ENCODE results near the gene MTMR3. TPM values are rescaled to one million over a fixed set of nuclear protein-coding genes. Genes with fewer than 3 reads are reported as not detected.

The MTMR3 gene
- total and polyA plus RNA-seq, 5 donors: 9.5 to 38.0 (median 30.7) TPM

DNA sequence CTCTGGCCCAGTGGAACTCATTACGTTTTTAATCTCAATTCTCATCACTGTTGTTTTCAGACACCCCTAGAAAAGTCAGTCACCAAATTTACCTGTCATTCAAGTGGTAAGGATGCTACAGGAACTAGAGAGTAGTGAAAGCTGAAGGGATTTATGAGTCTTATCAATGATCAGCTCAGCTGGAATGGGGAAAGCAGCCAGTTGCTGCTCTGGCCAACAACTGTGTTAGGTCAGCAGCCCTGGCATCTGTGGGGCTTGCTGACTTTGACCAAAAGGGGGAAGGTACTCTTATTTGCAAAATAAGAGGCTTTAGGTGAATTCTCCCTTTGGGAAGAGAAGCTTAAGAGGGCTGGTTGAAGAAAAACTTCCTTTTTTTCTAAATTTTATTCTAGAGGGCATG is 121.1 kb downstream of the MTMR3 start:
- DNase-seq (peak in 2 of 3 donors; percentile 49 to 55), ATAC-seq (peak in 1 of 2 donors; percentile 30)
- H3K9me3 ChIP-seq (ENCODE audit: control insufficient read depth, low read length): no peaks in the 10 kb centered on the region
- intact Hi-C loops (cut with DNase I): loop anchor here in 2 of 4 donors (10.0 kb wide), 2 partner anchors 239 to 369 kb away; partner anchors contain the start of genes UQCR10 (in 1 of the 2) and ZMAT5 (in 1 of the 2)
- H3K4me1 ChIP-seq (ENCODE audit: control insufficient read depth, insufficient read depth, low read length): no peaks in the 10 kb centered on the region
- H3K27ac ChIP-seq (ENCODE audit: low read length): no peak overlapping the region
- H3K4me3 ChIP-seq (ENCODE audit: low read length): no peak overlapping the region
- 58% methylated on average over 1 of the region's 1 CpG for WGBS
- no peaks in the 10 kb centered on the region for H3K27me3 ChIP-seq (ENCODE audit: control insufficient read depth, insufficient read depth)

DNA sequence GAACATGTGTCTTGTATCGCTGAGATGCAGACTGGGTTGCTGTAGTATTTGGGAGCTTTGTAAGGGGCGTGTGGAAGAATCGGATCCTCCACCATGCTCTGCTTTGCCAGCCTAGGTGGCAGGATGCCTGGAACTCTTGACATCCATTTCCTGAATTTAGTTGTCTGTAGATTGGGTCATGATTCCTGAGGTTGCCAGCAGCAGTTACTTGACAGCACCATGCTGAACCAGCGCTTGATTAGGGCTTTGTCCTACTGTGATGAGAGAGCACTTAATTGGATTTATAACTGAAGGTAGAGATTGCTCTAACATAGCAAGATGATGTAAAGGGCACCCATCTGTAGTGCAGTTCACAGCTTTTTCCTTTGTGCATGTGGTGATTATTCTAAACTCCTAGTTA is 121.7 kb downstream of the MTMR3 start:
- intact Hi-C loops (cut with DNase I): loop anchor here in 2 of 4 donors (5.0 to 10.0 kb wide), 3 partner anchors 240 to 370 kb away; partner anchors contain the start of genes UQCR10 (in 1 of the 2) and ZMAT5 (in 1 of the 2)
- ATAC-seq (peak; percentile 51 to 53), DNase-seq (peak in 1 of 3 donors; percentile 45)
- H3K9me3 ChIP-seq (ENCODE audit: control insufficient read depth, low read length): no peaks in the 10 kb centered on the region
- 44% methylated on average over 4 of the region's 4 CpGs for WGBS
- no peaks in the 10 kb centered on the region for H3K4me1 ChIP-seq (ENCODE audit: control insufficient read depth, insufficient read depth, low read length)
- no peaks in the 10 kb centered on the region for H3K27me3 ChIP-seq (ENCODE audit: control insufficient read depth, insufficient read depth)
- no peak overlapping the region for H3K4me3 ChIP-seq (ENCODE audit: low read length)
- H3K27ac ChIP-seq (ENCODE audit: low read length): no peak overlapping the region

DNA sequence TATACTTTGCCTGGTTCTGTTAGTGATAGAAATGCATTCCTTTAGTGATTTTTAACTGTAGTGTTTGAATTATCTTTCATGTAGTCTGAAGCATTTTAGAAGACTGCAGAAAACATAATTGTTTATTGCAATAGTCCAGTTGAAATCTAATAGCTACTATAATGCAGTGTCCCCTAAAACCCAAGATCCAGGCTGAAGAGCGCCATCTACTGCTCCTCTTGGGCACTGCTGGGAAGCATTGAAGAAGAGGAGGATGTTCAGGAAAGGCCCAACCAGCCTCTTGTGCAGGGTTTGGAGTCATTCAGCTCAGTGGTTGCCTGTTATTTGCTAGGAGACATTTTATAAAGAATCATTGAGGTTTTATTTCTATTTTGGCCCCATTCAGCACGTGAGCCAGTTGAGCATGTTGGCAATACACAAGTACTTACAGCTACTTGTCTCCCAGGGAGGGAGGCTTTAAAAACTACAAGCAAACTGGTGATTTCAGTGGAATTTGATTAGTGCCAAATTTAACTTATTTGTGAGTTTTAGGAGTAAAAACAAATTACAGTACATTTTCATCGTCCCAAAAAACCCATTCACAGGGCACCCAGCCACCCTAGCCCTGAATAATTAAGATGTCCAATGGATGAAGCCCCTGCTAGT is 122.4 kb downstream of the MTMR3 start:
- Histone ChIP-seq H3K27ac (ENCODE audit: low read length) (no peak overlapping the region), H3K4me1 (ENCODE audit: control insufficient read depth, insufficient read depth, low read length) (no peaks in the 10 kb centered on the region), H3K27me3 (ENCODE audit: control insufficient read depth, insufficient read depth) (no peaks in the 10 kb centered on the region), H3K4me3 (ENCODE audit: low read length) (no peak overlapping the region), H3K9me3 (ENCODE audit: control insufficient read depth, low read length) (no peaks in the 10 kb centered on the region)
- WGBS: 51% methylated on average over 3 of the region's 3 CpGs
- intact Hi-C loops (cut with DNase I): loop anchor here in 2 of 4 donors (5.0 to 10.0 kb wide), 3 partner anchors 241 to 371 kb away; partner anchors contain the start of genes UQCR10 (in 1 of the 2) and ZMAT5 (in 1 of the 2)
- ATAC-seq (peak; percentile 78 to 86), DNase-seq (peak; percentile 58 to 90 (median 87))

DNA sequence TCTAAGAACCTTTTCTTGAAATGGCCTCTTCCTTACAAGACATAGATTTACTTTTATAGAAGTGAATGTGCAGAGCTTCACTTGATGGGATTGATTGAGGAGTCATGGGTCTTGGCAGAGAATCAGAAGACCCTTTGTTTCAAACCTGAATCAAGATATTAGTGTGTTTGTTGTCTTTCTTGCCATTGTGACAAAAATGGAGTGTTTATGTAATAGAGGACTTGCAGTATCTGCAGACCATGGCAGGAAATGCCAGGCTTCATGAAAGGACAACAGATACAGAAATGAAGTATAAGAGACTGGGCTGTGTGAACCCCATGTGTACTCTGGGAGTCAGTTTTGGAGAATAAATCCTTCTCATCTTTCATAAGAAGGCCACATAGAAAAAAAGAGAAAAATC is 124.4 kb downstream of the MTMR3 start:
- ATAC-seq: no peak
- no peaks in the 10 kb centered on the region for H3K4me1 ChIP-seq (ENCODE audit: control insufficient read depth, insufficient read depth, low read length)
- intact Hi-C loops (cut with DNase I): loop anchor here in 2 of 4 donors (5.0 to 10.0 kb wide), 3 partner anchors 243 to 373 kb away; partner anchors contain the start of genes UQCR10 (in 1 of the 2) and ZMAT5 (in 1 of the 2)

DNA sequence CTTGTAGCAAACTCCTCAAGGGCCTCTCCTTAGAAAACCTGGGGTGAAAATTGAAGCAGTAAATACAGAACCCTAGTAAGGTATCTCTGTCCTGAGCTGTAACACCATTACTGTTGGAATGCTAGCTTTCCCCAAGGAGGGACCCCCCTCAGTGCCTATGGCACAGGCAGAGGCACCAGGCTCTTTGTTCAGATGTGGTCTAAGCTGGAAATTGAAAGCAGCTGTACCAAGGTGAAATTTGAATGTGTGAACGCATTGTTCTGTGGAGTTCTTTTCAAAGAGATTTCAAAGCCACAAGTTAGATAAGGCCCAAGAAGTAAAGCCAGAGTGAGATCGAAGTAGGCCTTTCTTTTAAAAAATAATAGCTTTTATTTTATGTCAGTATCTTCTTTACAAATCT is 125.4 kb downstream of the MTMR3 start:
- intact Hi-C loops (cut with DNase I): loop anchor here in 2 of 4 donors (5.0 to 10.0 kb wide), 3 partner anchors 244 to 374 kb away; partner anchors contain the start of genes UQCR10 (in 1 of the 2) and ZMAT5 (in 1 of the 2)
- no peaks in the 10 kb centered on the region for H3K27me3 ChIP-seq (ENCODE audit: control insufficient read depth, insufficient read depth)
- no peaks in the 10 kb centered on the region for H3K4me1 ChIP-seq (ENCODE audit: control insufficient read depth, insufficient read depth, low read length)
- no peaks in the 10 kb centered on the region for H3K9me3 ChIP-seq (ENCODE audit: control insufficient read depth, low read length)
- no peak overlapping the region for H3K4me3 ChIP-seq (ENCODE audit: low read length)
- H3K27ac ChIP-seq (ENCODE audit: low read length): no peak overlapping the region
- ATAC-seq (no peak), DNase-seq (no peak)
- WGBS: 91% methylated on average over 2 of the region's 2 CpGs

More for the DNA sequence above, 124.4 kb downstream of the MTMR3 start:
- Histone ChIP-seq H3K4me3 (ENCODE audit: low read length) (no peak overlapping the region), H3K27ac (ENCODE audit: low read length) (no peak overlapping the region), H3K9me3 (ENCODE audit: control insufficient read depth, low read length) (no peaks in the 10 kb centered on the region), H3K27me3 (ENCODE audit: control insufficient read depth, insufficient read depth) (no peaks in the 10 kb centered on the region)
- no peak for DNase-seq

DNA sequence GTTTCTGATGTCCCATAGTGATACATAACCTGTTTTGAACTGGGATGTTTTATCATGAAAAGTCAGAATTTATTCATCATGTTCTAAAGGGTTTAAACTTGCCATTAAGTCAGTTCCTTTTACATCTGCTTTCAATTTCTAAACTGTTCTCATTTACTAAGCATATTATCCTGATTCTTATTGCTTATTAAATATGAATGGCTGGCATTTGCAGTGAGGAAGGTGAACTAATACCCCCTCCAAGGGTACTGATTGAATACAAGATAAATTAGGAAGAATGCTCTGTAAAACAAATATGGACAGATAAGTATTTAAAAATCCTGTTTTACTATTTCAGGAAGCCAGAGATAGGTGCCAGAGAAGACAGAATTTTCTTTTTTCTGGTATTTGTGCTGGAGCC is 126.5 kb downstream of the MTMR3 start:
- H3K27me3 ChIP-seq (ENCODE audit: control insufficient read depth, insufficient read depth): no peaks in the 10 kb centered on the region
- intact Hi-C loops (cut with DNase I): loop anchor here in 2 of 4 donors (5.0 to 10.0 kb wide), 3 partner anchors 245 to 375 kb away; partner anchors contain the start of genes UQCR10 (in 1 of the 2) and ZMAT5 (in 1 of the 2)
- ATAC-seq (no peak), DNase-seq (no peak)
- H3K9me3 ChIP-seq (ENCODE audit: control insufficient read depth, low read length): no peaks in the 10 kb centered on the region
- no peak overlapping the region for H3K4me3 ChIP-seq (ENCODE audit: low read length)
- no peak overlapping the region for H3K27ac ChIP-seq (ENCODE audit: low read length)
- H3K4me1 ChIP-seq (ENCODE audit: control insufficient read depth, insufficient read depth, low read length): no peaks in the 10 kb centered on the region

DNA sequence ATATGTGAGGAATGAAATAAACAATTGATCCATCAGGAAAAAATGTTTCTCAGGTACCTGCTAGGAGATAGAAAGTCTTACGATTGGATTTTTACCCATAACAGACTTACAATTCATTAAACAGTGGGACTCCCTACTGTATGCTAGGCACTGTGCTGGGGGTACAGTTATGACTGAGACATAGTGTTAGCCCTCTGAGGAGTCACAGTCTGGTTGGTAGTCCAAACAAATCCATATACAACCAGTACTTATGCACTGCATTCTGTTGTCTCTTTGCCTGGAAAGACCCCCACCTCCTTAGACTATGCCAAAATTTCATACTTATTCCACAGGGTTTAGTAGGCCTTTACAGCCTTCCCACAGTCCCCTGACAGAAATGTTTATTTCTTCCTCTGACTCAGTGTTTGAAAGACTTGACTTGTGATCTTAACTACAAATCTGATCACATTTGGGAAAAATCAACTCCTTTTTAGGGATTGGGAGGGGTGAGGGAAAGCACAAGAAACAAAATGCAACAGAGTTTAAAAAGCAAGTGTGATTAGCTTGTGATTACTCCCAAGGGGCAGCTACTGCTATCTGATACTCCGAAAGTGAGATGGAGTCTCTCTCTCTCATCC is 127.9 kb downstream of the MTMR3 start:
- Histone ChIP-seq H3K4me1 (ENCODE audit: control insufficient read depth, insufficient read depth, low read length) (no peaks in the 10 kb centered on the region), H3K27ac (ENCODE audit: low read length) (no peak overlapping the region), H3K9me3 (ENCODE audit: control insufficient read depth, low read length) (no peaks in the 10 kb centered on the region), H3K27me3 (ENCODE audit: control insufficient read depth, insufficient read depth) (no peaks in the 10 kb centered on the region), H3K4me3 (ENCODE audit: low read length) (no peak overlapping the region)
- ATAC-seq: no peak
- no peak for DNase-seq
- 68% methylated on average over 2 of the region's 2 CpGs for WGBS
- intact Hi-C loops (cut with DNase I): no loop called here

DNA sequence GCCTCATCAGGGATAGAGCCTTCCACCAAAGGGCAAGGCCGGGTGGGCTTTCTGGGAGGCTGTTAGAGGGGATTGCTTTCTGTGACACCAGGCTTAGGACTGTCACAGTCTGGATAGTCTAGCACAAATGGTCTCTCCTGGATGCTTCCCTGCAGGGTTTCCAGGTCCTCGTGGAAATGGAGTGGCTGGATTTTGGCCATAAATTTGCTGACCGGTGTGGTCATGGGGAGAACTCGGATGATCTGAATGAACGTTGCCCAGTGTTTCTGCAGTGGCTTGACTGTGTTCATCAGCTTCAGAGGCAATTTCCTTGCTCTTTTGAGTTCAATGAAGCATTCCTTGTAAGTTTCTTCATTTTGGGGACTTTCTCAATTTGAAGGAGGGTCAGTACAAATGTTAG is 130.2 kb downstream of the MTMR3 start:
- no peaks in the 10 kb centered on the region for H3K9me3 ChIP-seq (ENCODE audit: control insufficient read depth, low read length)
- no peak overlapping the region for H3K4me3 ChIP-seq (ENCODE audit: low read length)
- ATAC-seq (no peak), DNase-seq (no peak)
- H3K4me1 ChIP-seq (ENCODE audit: control insufficient read depth, insufficient read depth, low read length): no peaks in the 10 kb centered on the region
- 73% methylated on average over 5 of the region's 5 CpGs for WGBS
- H3K27me3 ChIP-seq (ENCODE audit: control insufficient read depth, insufficient read depth): no peaks in the 10 kb centered on the region
- no peak overlapping the region for H3K27ac ChIP-seq (ENCODE audit: low read length)
- intact Hi-C loops (cut with DNase I): no loop called here

DNA sequence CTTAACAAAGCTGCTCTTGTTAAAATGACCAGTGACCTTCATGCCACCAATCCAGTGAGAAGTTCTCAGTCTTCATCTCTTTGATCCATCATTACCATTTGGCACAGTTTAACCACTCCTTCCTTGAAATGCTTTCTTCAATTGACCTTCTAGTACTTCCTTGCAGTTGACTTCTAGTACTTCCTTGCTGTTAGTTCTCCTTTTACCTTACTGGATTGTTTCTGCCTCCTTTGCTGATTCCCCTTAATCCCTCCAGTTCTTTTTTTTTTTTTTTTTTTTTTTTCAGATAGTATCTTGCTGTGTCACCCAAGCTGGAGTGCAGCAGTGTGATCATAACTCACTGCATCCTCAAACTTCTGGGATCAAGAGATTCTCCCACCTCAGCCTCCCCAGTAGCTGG is 131.3 kb downstream of the MTMR3 start:
- no peak overlapping the region for H3K4me3 ChIP-seq (ENCODE audit: low read length)
- no peak for ATAC-seq
- H3K9me3 ChIP-seq (ENCODE audit: control insufficient read depth, low read length): no peaks in the 10 kb centered on the region
- intact Hi-C loops (cut with DNase I): no loop called here
- H3K27me3 ChIP-seq (ENCODE audit: control insufficient read depth, insufficient read depth): no peaks in the 10 kb centered on the region
- H3K27ac ChIP-seq (ENCODE audit: low read length): no peak overlapping the region
- no peaks in the 10 kb centered on the region for H3K4me1 ChIP-seq (ENCODE audit: control insufficient read depth, insufficient read depth, low read length)
- no peak for DNase-seq

DNA sequence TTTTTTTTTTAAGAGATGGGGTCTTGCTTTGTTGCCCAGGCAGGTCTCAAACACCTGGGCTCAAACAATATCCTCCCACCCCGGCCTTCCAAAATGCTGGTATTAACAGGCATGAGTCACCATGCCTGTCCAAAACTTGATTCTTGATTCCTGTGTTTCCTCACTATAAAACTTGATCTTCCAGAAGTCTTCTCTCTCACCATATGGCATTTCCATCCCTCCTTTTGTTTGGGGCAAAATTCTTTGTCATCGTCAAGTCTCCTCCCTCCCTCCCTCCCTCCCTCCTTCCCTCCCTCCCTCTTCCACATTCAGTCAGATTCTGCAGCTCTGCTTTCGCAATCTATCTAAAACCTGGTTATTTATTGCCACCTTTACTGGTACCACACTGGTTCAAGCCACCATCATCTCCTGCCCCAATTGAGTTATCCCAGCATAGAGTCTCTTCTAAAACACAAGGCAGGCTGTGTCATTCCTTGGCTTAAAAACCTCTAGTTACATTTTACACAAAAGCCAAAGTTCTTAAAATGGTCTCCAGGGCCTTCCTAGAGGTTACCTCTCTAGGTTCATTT is 132.3 kb downstream of the MTMR3 start:
- H3K27me3 ChIP-seq (ENCODE audit: control insufficient read depth, insufficient read depth): no peaks in the 10 kb centered on the region
- H3K4me3 ChIP-seq (ENCODE audit: low read length): no peak overlapping the region
- no peaks in the 10 kb centered on the region for H3K9me3 ChIP-seq (ENCODE audit: control insufficient read depth, low read length)
- H3K27ac ChIP-seq (ENCODE audit: low read length): no peak overlapping the region
- no peaks in the 10 kb centered on the region for H3K4me1 ChIP-seq (ENCODE audit: control insufficient read depth, insufficient read depth, low read length)
- intact Hi-C loops (cut with DNase I): no loop called here
- 91% methylated on average over 3 of the region's 3 CpGs for WGBS
- DNase-seq (no peak), ATAC-seq (no peak)

DNA sequence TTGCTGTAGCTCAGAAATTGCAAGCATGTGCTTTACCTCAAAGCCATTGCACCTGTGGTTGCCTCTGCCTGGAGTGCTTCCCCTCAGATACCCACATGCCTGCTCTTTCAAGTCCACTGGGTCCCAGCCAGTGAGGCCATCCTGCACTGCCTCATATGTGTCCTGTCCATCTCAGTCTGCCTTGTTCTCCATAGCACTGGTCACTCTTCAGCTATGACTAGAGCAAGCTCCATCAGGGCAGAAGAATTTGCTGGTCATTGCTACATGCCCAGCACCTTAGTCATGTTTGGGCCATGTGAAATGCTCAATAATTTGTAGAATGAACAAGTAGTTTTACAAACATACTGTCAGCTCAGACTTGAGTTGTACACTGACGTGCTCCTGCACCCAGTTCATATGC is 132.9 kb downstream of the MTMR3 start:
- DNase-seq (no peak), ATAC-seq (no peak)
- Histone ChIP-seq H3K27me3 (ENCODE audit: control insufficient read depth, insufficient read depth) (no peaks in the 10 kb centered on the region), H3K4me1 (ENCODE audit: control insufficient read depth, insufficient read depth, low read length) (no peaks in the 10 kb centered on the region), H3K9me3 (ENCODE audit: control insufficient read depth, low read length) (no peaks in the 10 kb centered on the region), H3K4me3 (ENCODE audit: low read length) (no peak overlapping the region), H3K27ac (ENCODE audit: low read length) (no peak overlapping the region)
- intact Hi-C loops (cut with DNase I): no loop called here
- 97% methylated on average over 1 of the region's 1 CpG for WGBS
